Motor neuron (in vitro differentiated cells): ENCODE results near the gene MGA. TPM values are rescaled to one million over a fixed set of nuclear protein-coding genes. Genes with fewer than 3 reads are reported as not detected.

Experiments
- ATAC-seq, 8 experiments: fragments of 200-7000 bp; cut with Tn5 transposase; replicated peaks in 6 of 8; 2 replicates each; pipeline ENCODE4 v1.8.0; 2021; ENCODE audit warnings: mild to moderate bottlenecking in 8 of 8, moderate library complexity in 8 of 8
- H3K27ac ChIP-seq, 2 donors: fragments of 250-450 bp; sonication (Bioruptor Pico); 2 replicates each; pipeline ENCODE4 v1.9.0; 2021; ENCODE audit warnings: antibody characterized with exemption in 2 of 2, mild to moderate bottlenecking in 2 of 2, moderate library complexity in 1 of 2
- H3K4me1 ChIP-seq, 2 donors: fragments of 250-450 bp; sonication (Bioruptor Pico); replicated peaks in 1 of 2; 2 replicates each; pipeline ENCODE4 v1.6.1; 2021; ENCODE audit warnings: antibody characterized with exemption in 2 of 2, mild to moderate bottlenecking in 2 of 2, moderate library complexity in 1 of 2
- H3K4me3 ChIP-seq, 5 donors: fragments of 250-450 bp; sonication (Bioruptor Pico); 2 replicates each; pipeline ENCODE4 v1.9.0; 2021; ENCODE audit warnings: antibody characterized with exemption in 5 of 5, mild to moderate bottlenecking in 5 of 5, moderate library complexity in 4 of 5
- WGBS, 10 experiments: fragments of 450-650 bp; shearing (Covaris generic); methylation state at CpG; one replicate each; pipeline ENCODE4 v1.0.0; 2022; 5-methylcytosine and 5-hydroxymethylcytosine counted together
- in situ Hi-C, 9 experiments: fragments of 400-800 bp; cut with MboI; loops; one replicate each; pipeline ENCODE4 v1.15.0; 2021; ENCODE audit warnings: low sequenced_read_pairs in 9 of 9, low pct_unique_long_range_greater_than_20kb in 2 of 9; ENCODE audit not compliant: unreplicated experiment in 9 of 9
- total RNA-seq, 8 experiments: library from RNA; unstranded; fragments of 300-600 nt; gene quantifications; 2 replicates each; pipeline versions ENCODE4 v1.2.3 to v1.2.4, GENCODE V29; 2022

Gene MGA
- total RNA-seq, 8 experiments from 2014 or later = 22.0 to 49.6 (median 38.0) TPM

- in situ Hi-C loops = no loop called here
- H3K27ac ChIP-seq = no peak overlapping the region
- H3K4me1 ChIP-seq = no peaks in the 10 kb centered on the region
- WGBS, 10 experiments = 88 to 100% (median 95%) methylated on average over 1 of the region's 1 CpG
- no peak overlapping the region for H3K4me3 ChIP-seq
- no peak for ATAC-seq
Measured at GRCh38 chr15:41746802-41747201, 86.6 kb downstream of the MGA start.

DNA sequence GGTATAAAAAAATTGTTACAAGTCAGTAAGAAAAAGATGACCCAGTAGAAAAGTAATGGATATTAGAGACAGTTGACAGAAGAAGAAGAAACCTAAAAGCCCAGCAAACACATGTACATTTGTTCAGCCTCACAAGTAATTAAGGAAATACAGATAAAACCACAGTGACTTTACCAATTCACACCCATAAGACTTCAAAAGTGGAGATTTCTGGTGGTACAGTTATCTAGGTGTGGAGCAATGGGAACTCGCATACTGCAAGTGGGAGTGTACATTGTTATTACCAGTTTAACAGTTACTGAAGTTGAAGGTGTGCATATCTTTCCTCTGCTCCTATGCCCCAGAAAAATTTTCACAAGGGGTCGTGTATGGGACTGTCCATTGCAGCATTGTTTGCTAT lies 96.0 kb downstream of the MGA start:
- Histone ChIP-seq H3K4me3 (no peak overlapping the region), H3K27ac (no peak overlapping the region), H3K4me1 (no peaks in the 10 kb centered on the region)
- ATAC-seq = no peak
- in situ Hi-C loops = no loop called here
- WGBS, 10 experiments = 70 to 100% (median 97%) methylated on average over 1 to 2 of the region's 2 CpGs; no CpG with 5 or more reads in 2 of the 10 experiments

DNA sequence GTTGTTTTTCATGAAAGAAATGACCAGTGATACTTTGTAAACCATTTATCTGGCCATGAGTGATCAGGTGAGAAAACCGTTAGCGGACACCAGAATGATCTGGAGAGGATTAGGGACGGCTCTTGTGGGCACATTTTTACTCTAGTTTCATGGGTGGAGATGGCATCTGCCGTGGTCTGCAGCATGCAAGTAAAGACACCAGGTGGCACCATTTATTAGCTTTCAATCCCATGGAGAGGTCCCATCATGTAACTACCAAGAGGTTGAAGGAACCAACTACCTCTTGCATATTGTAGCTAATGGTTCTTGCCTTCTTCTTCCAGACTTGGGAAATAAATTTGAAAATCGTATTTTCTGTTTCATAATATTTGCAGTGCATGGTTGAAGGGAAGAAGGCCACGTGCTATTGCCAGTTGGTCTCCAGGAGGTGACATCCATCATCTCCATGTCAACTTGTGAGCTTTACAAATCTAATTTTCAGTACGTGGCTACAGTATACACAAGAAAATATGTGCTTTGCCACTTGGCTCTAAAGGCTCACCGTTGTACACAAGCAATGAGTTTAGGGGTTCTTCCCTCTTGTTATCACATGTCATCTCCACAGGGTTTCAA lies 112.6 kb downstream of the MGA start:
- ATAC-seq = no peak
- in situ Hi-C loops = no loop called here
- H3K4me1 ChIP-seq = peaks cover 19 to 30% of the 10 kb centered on the region in 2 donors
- H3K27ac ChIP-seq = no peak overlapping the region
- no peak overlapping the region for H3K4me3 ChIP-seq
- WGBS, 10 experiments = 30 to 100% (median 68%) methylated on average over 2 to 8 of the region's 8 CpGs

DNA sequence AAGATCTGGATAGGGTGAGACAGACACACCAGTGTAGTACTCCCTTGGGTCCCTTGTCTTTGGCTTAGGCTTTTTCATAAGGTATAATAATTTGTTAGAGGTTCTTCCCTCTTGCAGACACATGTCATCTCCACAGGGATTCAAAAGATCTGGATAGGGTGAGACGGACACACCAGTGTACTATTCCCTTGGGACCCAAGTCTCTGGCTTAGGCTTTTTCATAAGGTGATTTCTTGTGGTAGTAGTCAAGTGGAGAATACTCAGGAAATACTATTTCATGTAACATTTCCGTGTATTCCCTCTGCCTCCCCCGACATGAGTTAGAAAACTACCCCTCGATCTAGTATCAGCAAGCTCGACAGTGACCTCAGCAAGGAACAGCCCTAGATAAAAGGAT lies 113.1 kb downstream of the MGA start:
- peak overlapping the region in 1 of 2 donors; percentile 59 for H3K27ac ChIP-seq
- in situ Hi-C loops = no loop called here
- ATAC-seq = no peak
- peak overlapping the region in 4 of 5 donors; percentile 46 to 61 (median 54) for H3K4me3 ChIP-seq
- H3K4me1 ChIP-seq = peaks cover 19 to 30% of the 10 kb centered on the region in 2 donors
- WGBS, 10 experiments = 10 to 100% (median 36%) methylated on average over 1 to 5 of the region's 5 CpGs; no CpG with 5 or more reads in 3 of the 10 experiments

- Histone ChIP-seq H3K4me3 (peak overlapping the region; percentile 46 to 61 (median 58)), H3K27ac (peak overlapping the region in 1 of 2 donors; percentile 59), H3K4me1 (peaks cover 19 to 30% of the 10 kb centered on the region in 2 donors)
- 0 to 13% (median 3%) methylated on average over 2 to 7 of the region's 7 CpGs; no CpG with 5 or more reads in 3 of the 10 experiments for WGBS, 10 experiments
- in situ Hi-C loops = no loop called here
- no peak for ATAC-seq
Measured at GRCh38 chr15:41773729-41774061, 113.5 kb downstream of the MGA start.

DNA sequence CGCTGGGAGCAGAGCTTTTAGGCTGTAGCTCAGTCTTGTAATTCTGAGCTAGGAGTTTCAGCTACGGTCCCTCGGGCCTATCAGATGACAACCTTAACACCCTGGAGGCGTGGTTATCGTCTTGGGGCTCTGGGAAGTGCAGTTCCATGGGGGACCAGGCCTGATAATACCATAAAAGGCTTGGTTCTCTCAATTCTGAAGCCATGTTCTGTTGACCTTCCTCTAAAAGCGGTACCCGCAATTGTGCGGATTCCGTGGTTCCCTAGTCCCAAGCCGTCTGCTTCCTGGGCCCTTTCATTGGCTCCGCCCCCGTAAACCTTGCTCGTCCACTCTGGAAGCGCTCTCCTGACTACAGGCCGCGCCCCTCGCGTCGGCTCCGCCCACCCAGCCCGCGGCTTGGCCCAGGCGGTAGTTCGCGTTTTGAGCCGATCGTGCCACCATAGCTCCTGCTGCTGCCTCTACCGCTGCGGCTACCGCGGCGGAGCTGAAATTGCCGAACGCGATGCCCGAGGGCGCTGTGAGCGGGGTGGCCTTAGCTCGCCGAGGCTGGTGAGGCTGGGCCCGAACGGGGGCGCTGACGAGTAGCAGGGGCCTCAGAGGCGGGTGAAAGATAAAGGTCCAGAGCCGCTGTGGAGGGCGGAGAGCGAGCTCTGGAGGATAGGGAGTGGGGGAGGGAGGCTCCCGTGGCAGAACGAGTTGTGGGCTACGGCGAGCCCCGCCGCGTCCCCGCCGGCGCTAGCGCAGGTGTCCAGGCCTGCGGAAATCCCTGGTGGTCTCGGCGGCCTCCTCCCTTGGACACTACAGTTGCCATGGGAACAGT lies 114.1 kb downstream of the MGA start, which contains the start of gene MAPKBP1:
MAPKBP1 (plus strand) TSS at position 423 of the 820 bp plus-strand sequence. CDS start 792 bp downstream, outside the sequence.
- H3K4me1 ChIP-seq = peaks cover 19 to 30% of the 10 kb centered on the region in 2 donors
- peak; percentile 82 to 92 (median 90) for ATAC-seq
- peak within 1 kb of the TSS; percentile 46 to 61 (median 58) for H3K4me3 ChIP-seq
- peak within 1 kb of the TSS; percentile 78 to 85 for H3K27ac ChIP-seq
- WGBS, 10 experiments = 0 to 1% (median 0%) methylated on average over 2 to 21 of the region's 62 CpGs; no CpG with 5 or more reads in 3 of the 10 experiments
- in situ Hi-C loops = no loop called here

- H3K4me3 ChIP-seq = peak overlapping the region; percentile 46 to 61 (median 58)
- 0 to 8% (median 5%) methylated on average over 1 to 6 of the region's 19 CpGs; no CpG with 5 or more reads in 5 of the 10 experiments for WGBS, 10 experiments
- in situ Hi-C loops = loop anchor here in 1 of 9 experiments (25.0 kb wide), 1 partner anchor 213 kb away; the partner anchor contains the start of gene TYRO3
- peaks cover 19 to 30% of the 10 kb centered on the region in 2 donors for H3K4me1 ChIP-seq
- peak in 4 of 8 experiments; percentile 0 to 17 (median 8) for ATAC-seq
- H3K27ac ChIP-seq = peak overlapping the region; percentile 78 to 85
Measured at GRCh38 chr15:41774882-41775417, 114.7 kb downstream of the MGA start.

GRCh38 chr15:41775651-41776050 lies 115.4 kb downstream of the MGA start:
- Histone ChIP-seq H3K4me3 (peak overlapping the region; percentile 46 to 61 (median 58)), H3K27ac (peak overlapping the region in 1 of 2 donors; percentile 78), H3K4me1 (peaks cover 19 to 30% of the 10 kb centered on the region in 2 donors)
- ATAC-seq = no peak
- in situ Hi-C loops = loop anchor here in 1 of 9 experiments (25.0 kb wide), 1 partner anchor 213 kb away; the partner anchor contains the start of gene TYRO3
- WGBS, 10 experiments = 20 to 58% (median 40%) methylated on average over 1 to 2 of the region's 2 CpGs; no CpG with 5 or more reads in 5 of the 10 experiments

DNA sequence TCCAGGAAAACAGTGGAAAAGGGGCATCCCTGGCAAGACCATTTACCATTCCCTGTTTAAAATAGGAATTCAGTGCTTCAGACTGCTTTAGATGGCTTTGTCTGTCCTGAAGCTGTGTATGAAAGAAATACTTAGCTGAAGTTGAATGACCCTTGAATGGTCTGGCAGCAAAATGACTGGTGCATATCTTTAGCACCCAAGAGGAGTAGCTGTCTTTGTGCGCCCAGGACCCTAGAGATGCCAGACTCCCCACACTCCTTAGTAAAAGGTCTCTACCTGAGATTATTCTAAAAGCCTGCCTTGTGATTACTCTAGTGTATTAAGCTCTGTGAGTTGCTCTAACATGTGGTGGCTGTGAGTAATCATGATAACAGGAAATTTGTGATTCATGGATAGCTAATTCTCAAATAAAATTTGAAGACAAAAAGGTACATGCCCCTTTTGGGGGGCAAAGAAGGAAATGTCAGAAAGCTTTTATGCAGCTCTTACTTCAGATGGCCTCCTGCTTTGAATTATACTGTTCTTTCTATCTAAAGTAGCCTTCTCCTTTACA lies 117.3 kb downstream of the MGA start:
- Histone ChIP-seq H3K4me3 (no peak overlapping the region), H3K4me1 (peaks cover 19 to 30% of the 10 kb centered on the region in 2 donors), H3K27ac (no peak overlapping the region)
- ATAC-seq = no peak
- 0 to 100% (median 100%) methylated on average over 1 of the region's 1 CpG; no CpG with 5 or more reads in 5 of the 10 experiments for WGBS, 10 experiments
- in situ Hi-C loops = loop anchor here in 1 of 9 experiments (25.0 kb wide), 1 partner anchor 215 kb away; the partner anchor contains the start of gene TYRO3

- H3K27ac ChIP-seq = no peak overlapping the region
- peaks cover 14 to 22% of the 10 kb centered on the region in 2 donors for H3K4me1 ChIP-seq
- whole genome bisulfite sequencing, 10 experiments = 57 to 100% (median 88%) methylated on average over 1 of the region's 1 CpG; no CpG with 5 or more reads in 1 of the 10 experiments
- in situ Hi-C loops = loop anchor here in 1 of 9 experiments (25.0 kb wide), 1 partner anchor 216 kb away; the partner anchor contains the start of gene TYRO3
- ATAC-seq = no peak
- no peak overlapping the region for H3K4me3 ChIP-seq
Measured at GRCh38 chr15:41778521-41778920, 118.3 kb downstream of the MGA start.

GRCh38 chr15:41779662-41780157 lies 119.5 kb downstream of the MGA start:
- H3K27ac ChIP-seq = no peak overlapping the region
- 54 to 100% (median 96%) methylated on average over 1 to 4 of the region's 4 CpGs; no CpG with 5 or more reads in 2 of the 10 experiments for WGBS, 10 experiments
- no peak overlapping the region for H3K4me3 ChIP-seq
- peaks cover 14 to 21% of the 10 kb centered on the region in 2 donors for H3K4me1 ChIP-seq
- no peak for ATAC-seq
- in situ Hi-C loops = loop anchor here in 1 of 9 experiments (25.0 kb wide), 1 partner anchor 217 kb away; the partner anchor contains the start of gene TYRO3

DNA sequence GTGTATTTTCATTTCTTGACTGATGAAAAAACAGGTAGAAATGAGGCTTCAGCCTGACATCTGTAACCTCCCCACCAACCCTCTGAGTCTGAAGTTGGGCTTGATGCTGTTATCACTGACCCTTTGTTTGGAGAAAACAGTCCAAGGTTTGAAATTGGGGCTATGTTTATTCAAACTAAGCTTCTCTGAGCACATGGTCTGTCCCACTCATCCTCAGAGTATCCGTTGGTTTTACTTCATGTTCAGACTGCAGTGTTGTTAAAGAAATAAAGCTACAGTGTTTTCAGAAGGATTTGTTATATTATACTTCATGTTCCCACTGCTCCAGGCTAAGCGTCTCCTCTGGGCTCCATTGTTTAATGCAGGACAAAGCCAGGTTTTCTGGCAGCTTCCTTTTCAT lies 120.1 kb downstream of the MGA start:
- ATAC-seq = no peak
- in situ Hi-C loops = loop anchor here in 1 of 9 experiments (25.0 kb wide), 1 partner anchor 218 kb away; the partner anchor contains the start of gene TYRO3
- no peak overlapping the region for H3K27ac ChIP-seq
- 34 to 100% (median 72%) methylated on average over 1 to 2 of the region's 2 CpGs for WGBS, 10 experiments
- H3K4me3 ChIP-seq = no peak overlapping the region
- H3K4me1 ChIP-seq = peaks cover 14 to 21% of the 10 kb centered on the region in 2 donors
